ENCODE results near the gene FAM193A. TPM values are rescaled to one million over a fixed set of nuclear protein-coding genes. Genes with fewer than 3 reads are reported as not detected.

Gene FAM193A, protein sequence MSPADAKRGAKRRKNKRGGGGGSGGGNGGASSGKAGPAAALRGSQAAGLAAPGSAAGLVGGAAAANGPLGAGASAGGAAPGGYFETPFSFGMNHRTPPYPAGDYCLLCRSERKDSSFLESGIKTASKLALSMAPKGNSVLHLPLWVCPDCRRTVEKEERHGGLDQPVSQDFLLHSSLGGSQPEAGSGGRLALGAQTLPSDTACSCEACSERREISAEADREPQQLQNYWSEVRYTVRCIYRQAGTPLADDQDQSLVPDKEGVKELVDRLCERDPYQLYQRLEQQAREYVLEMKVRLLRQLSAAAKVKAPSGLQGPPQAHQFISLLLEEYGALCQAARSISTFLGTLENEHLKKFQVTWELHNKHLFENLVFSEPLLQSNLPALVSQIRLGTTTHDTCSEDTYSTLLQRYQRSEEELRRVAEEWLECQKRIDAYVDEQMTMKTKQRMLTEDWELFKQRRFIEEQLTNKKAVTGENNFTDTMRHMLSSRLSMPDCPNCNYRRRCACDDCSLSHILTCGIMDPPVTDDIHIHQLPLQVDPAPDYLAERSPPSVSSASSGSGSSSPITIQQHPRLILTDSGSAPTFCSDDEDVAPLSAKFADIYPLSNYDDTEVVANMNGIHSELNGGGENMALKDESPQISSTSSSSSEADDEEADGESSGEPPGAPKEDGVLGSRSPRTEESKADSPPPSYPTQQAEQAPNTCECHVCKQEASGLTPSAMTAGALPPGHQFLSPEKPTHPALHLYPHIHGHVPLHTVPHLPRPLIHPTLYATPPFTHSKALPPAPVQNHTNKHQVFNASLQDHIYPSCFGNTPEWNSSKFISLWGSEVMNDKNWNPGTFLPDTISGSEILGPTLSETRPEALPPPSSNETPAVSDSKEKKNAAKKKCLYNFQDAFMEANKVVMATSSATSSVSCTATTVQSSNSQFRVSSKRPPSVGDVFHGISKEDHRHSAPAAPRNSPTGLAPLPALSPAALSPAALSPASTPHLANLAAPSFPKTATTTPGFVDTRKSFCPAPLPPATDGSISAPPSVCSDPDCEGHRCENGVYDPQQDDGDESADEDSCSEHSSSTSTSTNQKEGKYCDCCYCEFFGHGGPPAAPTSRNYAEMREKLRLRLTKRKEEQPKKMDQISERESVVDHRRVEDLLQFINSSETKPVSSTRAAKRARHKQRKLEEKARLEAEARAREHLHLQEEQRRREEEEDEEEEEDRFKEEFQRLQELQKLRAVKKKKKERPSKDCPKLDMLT (N-terminal part only)
- polyA plus RNA-seq: 1 to 10 TPM in 1 of 3 donors, under 1 TPM in 2; 0.03 to 4.8 (median 0.94) TPM

DNA sequence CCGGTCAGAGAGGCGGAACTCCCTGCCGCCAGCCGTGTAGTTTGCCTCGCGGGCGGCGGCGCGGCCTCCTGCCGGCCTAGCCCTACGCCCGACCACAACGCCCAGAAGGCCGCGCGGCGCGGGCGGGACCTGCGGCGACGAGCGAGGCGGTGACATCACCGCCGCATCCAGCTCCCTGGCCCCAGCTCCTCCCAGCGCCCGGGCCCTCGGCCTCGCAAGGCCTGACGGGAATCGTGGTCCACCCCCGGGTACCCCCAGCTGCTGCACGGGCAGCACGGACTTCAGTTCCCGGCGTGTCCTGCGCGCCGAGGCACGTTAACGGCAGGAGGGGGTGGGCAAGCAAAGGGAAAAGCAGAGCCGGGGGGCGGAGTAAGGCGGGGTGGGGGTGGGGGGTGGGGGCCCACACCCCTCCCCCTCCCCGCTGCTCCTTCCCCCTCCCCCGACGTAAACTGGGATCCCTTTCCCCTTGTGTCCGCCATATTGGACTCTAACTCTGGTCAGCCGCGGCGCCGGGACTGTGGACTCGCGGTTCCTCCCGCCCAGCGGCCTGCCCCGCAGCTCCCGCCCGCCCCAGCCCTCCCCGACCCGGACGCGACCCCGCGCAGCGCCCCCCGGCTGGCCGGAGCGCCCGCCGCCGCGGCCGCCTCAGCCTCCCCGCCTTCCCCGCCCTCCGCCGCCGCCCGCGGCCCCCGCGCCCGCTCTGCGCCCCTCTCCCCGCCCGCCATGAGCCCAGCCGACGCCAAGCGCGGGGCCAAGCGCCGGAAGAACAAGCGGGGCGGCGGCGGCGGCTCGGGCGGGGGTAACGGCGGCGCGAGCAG, at the start of gene FAM193A:
TSS of gene FAM193A (plus strand) at position 455 of the 818 bp plus-strand sequence. CDS start at position 724, 269 bp downstream.
- H3K36me3 Mint-ChIP-seq: no peaks in the 10 kb centered on the region
- peak within 1 kb of the TSS; percentile 83 to 97 (median 92) for H3K27ac Mint-ChIP-seq
- peaks cover 2 to 13% (median 7%) of the 10 kb centered on the region in 3 donors for H3K27me3 Mint-ChIP-seq (ENCODE audit: low read depth in 3 of 3)
- no peaks in the 10 kb centered on the region for H3K9me3 Mint-ChIP-seq
- H3K4me3 Mint-ChIP-seq: peak within 1 kb of the TSS; percentile 88 to 93 (median 90)
- H3K4me1 Mint-ChIP-seq: peaks cover 18 to 29% of the 10 kb centered on the region in 2 donors
- peak; percentile 99 for DNase-seq

DNA sequence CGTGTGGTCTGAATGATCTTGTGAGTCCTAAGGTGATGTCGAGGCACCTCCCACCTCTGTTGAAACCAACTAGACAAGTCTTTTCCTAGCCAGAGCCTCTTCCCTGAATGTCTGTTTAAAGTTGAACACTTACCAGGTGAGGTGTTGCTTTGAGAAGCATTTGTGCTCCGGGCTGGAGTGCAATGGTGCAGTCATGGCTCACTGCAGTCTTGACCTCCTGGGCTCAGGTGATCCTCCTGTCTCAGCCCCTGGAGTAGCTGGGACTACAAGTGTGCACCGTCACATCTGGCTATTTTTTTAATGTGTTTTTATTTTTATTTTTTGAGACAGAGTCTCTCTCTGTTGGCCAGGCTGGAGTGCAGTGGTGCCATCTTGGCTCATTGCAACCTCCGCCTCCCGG, 49.5 kb upstream of the FAM193A start:
- peaks cover 2 to 4% (median 4%) of the 10 kb centered on the region in 3 donors for H3K27me3 Mint-ChIP-seq (ENCODE audit: low read depth in 3 of 3)

DNA sequence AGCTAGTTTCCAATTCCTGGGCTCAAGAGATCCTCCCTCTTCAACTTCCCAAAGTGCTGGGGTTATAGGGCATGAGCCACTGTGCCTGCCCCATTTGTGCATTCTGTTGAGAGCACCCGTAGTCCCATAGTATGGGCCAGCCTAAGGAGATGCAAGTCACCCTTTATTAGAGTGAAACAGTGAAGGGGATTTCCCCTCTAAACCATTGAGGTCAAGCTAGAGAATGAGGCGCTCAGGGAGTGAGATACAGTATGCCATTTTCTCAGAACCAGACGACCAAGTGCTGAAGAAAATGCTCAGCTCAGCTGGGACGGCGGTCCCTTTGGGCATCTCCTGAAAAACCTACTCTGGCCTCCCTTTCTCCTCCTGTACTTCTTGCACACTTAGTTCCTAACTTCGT, 48.8 kb upstream of the FAM193A start:
- Mint-ChIP-seq H3K27me3 (ENCODE audit: low read depth in 3 of 3) (peaks cover 0 to 5% (median 4%) of the 10 kb centered on the region in 3 donors), H3K36me3 (peaks cover 8 to 19% (median 15%) of the 10 kb centered on the region in 3 donors), H3K4me3 (peak overlapping the region; percentile 9 to 67 (median 51)), H3K27ac (peak overlapping the region; percentile 60 to 86 (median 80)), H3K4me1 (peaks cover 75 to 84% of the 10 kb centered on the region in 2 donors), H3K9me3 (no peaks in the 10 kb centered on the region)
- DNase-seq: peak; percentile 12 to 28 (median 19)

More for the DNA sequence above, 49.5 kb upstream of the FAM193A start:
- no peaks in the 10 kb centered on the region for H3K9me3 Mint-ChIP-seq
- H3K4me1 Mint-ChIP-seq: peaks cover 77 to 86% of the 10 kb centered on the region in 2 donors
- H3K36me3 Mint-ChIP-seq: peaks cover 8 to 16% (median 12%) of the 10 kb centered on the region in 3 donors
- DNase-seq: no peak
- H3K4me3 Mint-ChIP-seq: peak overlapping the region in 4 of 5 donors; percentile 38 to 74 (median 56)
- H3K27ac Mint-ChIP-seq: peak overlapping the region; percentile 75 to 94 (median 86)

DNA sequence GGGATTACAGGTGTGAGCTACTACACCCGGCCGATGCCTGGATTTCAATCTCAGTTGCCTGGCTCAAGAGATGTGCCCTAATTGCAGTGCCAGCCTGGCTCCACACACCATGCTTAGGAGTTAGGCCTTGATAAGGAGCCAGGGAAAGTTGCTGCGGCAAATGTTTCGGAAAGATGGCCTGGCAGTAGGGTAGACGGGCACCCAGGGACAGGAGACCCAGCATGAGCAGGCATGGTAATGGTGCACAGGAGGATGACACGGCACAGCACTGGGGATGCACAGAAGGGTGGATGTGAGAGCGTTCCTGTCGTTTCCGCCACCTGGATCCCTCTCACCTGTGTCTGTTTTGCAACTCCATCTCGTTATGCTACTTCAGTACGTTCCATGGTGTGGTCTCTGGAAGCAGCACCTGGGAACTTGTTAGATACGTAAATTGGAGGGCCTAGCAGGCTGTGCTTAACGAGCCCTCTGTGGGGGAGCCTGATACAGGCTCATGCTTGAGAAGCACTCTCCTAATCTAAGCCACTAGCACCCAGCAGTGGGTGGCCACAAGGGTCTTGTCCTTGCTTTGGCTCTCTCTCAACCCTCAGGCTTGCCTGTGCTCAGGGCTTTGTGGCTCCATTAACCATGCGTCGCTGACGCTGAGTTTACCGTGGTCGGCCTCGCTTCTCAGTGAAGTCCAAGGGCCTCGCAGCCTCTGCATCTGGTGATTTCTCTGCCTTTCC, 47.2 kb upstream of the FAM193A start:
- Mint-ChIP-seq H3K27ac (peak overlapping the region in 4 of 6 donors; percentile 34 to 78 (median 55)), H3K4me1 (peaks cover 67 to 78% of the 10 kb centered on the region in 2 donors), H3K27me3 (ENCODE audit: low read depth in 3 of 3) (peaks cover 3 to 6% (median 4%) of the 10 kb centered on the region in 3 donors), H3K36me3 (peaks cover 11 to 26% (median 20%) of the 10 kb centered on the region in 3 donors), H3K4me3 (no peak overlapping the region), H3K9me3 (no peaks in the 10 kb centered on the region)
- DNase-seq: no peak

DNA sequence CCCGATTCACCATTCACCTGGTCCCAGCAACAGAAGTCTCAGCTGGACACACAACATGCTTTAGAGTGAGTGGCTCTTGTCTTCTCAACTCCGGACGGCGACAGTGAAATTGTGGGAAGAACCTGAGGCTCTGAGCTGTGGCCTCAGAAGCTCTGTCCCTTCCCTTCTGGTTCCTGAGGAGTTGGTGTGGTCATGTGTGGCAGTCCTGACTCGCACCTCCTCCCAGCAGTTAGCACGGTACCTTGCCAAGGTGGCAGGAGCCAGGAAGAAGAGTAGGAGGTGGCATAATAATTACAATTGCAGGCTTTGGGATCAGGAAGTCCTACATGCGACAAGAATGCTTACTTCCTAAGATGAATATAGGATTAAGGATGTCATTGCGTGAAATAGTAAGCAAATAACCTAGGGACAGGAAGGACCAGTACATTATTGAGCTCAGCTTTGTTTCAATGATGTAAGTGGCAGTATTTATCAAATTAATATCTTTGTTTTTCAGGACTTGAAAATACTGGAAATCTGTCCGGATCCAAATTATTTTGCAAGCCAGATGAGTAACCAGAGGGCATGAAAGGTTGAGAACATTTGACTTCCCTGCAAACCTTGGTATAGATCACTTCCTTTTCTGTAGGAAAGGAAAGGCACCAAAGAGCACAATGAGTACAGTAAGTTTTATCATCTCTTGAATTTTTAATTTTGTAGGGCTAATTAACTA, 46.5 kb upstream of the FAM193A start:
- Mint-ChIP-seq H3K4me3 (no peak overlapping the region), H3K9me3 (no peaks in the 10 kb centered on the region), H3K27me3 (ENCODE audit: low read depth in 3 of 3) (peaks cover 4 to 6% (median 4%) of the 10 kb centered on the region in 3 donors), H3K27ac (peak overlapping the region in 5 of 6 donors; percentile 1 to 78 (median 40)), H3K36me3 (peaks cover 11 to 26% (median 20%) of the 10 kb centered on the region in 3 donors), H3K4me1 (peaks cover 60 to 71% of the 10 kb centered on the region in 2 donors)
- no peak for DNase-seq

DNA sequence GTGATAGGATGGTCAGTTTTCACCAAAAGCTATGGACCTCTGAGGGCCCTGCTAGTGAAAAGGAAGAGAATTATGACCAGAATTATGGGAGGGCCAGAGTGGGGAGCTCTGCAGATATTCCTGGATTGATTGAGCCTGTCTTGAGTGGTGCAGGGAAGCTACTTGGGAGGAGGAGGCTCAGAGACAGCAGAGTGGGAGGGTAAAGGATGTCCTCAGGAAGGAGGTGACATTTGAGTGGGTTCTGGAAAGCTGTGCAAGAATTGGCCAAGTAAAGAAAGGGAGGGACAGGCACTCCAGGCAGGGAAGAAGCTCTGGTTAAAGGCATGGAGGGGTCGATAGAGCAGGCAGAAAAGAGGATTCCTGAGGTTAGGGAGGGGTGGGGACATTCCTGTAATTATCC, 43.5 kb upstream of the FAM193A start:
- peaks cover 11 to 40% (median 20%) of the 10 kb centered on the region in 3 donors for H3K36me3 Mint-ChIP-seq
- H3K4me3 Mint-ChIP-seq: no peak overlapping the region
- peaks cover 4 to 9% (median 4%) of the 10 kb centered on the region in 3 donors for H3K27me3 Mint-ChIP-seq (ENCODE audit: low read depth in 3 of 3)
- no peaks in the 10 kb centered on the region for H3K9me3 Mint-ChIP-seq
- no peak for DNase-seq
- peak overlapping the region in 4 of 6 donors; percentile 41 to 65 (median 57) for H3K27ac Mint-ChIP-seq
- peaks cover 34 to 65% of the 10 kb centered on the region in 2 donors for H3K4me1 Mint-ChIP-seq

DNA sequence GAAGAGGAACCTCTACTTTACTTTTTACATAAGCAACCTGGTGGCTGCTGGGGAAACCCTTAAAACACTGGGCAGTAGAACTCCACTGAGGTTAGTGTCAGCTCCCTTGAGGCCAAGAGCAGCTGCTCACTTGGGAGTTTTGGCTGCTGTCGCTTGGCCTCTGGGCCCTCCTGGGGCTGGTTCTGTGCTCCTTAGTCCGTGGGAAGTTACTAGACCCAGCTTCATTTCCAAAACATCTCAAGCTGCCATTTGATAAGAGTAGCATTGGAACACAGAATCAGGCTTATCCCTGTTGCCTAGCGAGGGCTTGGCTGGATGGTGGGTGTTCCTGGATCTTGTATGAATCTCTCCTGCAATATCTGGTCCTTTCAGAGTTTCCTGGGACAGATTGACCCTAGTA, 41.5 kb upstream of the FAM193A start:
- Mint-ChIP-seq H3K9me3 (no peaks in the 10 kb centered on the region), H3K36me3 (peaks cover 11 to 42% (median 19%) of the 10 kb centered on the region in 3 donors), H3K27me3 (ENCODE audit: low read depth in 3 of 3) (peaks cover 4 to 7% (median 4%) of the 10 kb centered on the region in 3 donors), H3K27ac (peak overlapping the region in 1 of 6 donors; percentile 72), H3K4me3 (no peak overlapping the region), H3K4me1 (peaks cover 18 to 48% of the 10 kb centered on the region in 2 donors)
- DNase-seq: no peak

DNA sequence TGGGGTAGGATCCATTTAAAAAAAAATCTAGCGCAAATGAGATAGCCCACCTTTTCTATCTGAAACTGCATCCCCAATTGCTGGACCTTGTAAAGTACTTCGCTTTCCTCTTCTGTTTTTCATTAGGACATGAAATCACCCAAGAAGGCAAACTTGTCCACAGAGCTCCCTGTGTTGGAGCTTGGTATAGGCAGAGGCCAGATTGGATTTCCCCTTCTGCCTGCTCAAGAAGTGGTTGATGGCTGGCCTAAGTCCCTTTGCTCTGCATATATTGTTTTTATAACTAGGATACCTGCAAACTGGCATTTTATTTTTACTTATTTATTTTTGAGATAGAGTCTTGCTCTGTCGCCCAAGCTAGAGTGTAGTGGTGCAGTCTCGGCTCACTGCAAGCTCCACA, 39.1 kb upstream of the FAM193A start:
- Mint-ChIP-seq H3K9me3 (no peaks in the 10 kb centered on the region), H3K27ac (no peak overlapping the region), H3K4me1 (peaks cover 20 to 48% of the 10 kb centered on the region in 2 donors), H3K27me3 (ENCODE audit: low read depth in 3 of 3) (peaks cover 0 to 10% (median 4%) of the 10 kb centered on the region in 3 donors), H3K36me3 (peaks cover 8 to 40% (median 12%) of the 10 kb centered on the region in 3 donors), H3K4me3 (no peak overlapping the region)
- no peak for DNase-seq

DNA sequence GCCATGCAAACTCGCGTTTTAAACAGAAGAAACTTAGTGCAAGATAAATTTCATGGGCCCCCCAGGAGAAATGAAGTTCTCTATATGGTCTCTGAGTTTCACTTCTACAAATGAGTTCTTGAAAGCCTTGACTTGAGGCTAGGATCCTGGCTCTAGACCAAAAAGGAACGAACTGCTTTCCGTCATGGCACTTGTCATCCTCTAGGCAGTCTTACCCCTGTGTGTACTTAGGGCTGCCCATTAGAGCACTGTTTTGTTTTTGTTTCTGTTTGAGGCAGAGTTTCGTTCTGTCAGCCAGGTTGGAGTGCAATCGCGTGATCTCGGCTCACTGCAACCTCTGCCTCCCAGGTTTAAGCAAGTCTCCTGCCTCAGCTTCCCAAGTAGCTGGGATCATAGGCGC, 38.5 kb upstream of the FAM193A start:
- H3K36me3 Mint-ChIP-seq: peaks cover 6 to 34% (median 7%) of the 10 kb centered on the region in 3 donors
- H3K4me3 Mint-ChIP-seq: no peak overlapping the region
- no peaks in the 10 kb centered on the region for H3K9me3 Mint-ChIP-seq
- peaks cover 0 to 8% (median 4%) of the 10 kb centered on the region in 3 donors for H3K27me3 Mint-ChIP-seq (ENCODE audit: low read depth in 3 of 3)
- peaks cover 14 to 42% of the 10 kb centered on the region in 2 donors for H3K4me1 Mint-ChIP-seq
- H3K27ac Mint-ChIP-seq: peak overlapping the region in 1 of 6 donors; percentile 18
- no peak for DNase-seq

DNA sequence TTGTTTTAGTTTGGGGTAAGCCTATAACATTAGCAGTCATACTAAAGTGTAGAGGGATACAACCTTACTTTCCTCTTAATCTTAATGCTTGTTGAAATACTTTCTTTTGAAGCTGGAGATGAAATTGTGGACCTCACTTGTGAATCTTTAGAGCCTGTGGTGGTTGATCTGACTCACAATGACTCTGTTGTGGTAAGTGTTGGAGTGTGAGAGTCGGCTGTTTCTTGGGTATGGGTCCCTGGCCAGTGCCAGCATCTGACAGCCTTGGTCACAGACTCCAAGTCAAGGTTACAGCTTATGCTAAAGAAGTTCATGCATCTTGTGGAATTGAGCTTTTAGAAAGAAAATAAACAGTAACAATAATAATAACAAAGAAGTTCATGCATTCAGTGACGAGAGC, 35.9 kb upstream of the FAM193A start:
- H3K27ac Mint-ChIP-seq: peak overlapping the region in 4 of 6 donors; percentile 17 to 62 (median 28)
- H3K36me3 Mint-ChIP-seq: peaks cover 4 to 35% (median 4%) of the 10 kb centered on the region in 3 donors
- H3K4me3 Mint-ChIP-seq: no peak overlapping the region
- H3K4me1 Mint-ChIP-seq: peaks cover 8 to 32% of the 10 kb centered on the region in 2 donors
- no peaks in the 10 kb centered on the region for H3K9me3 Mint-ChIP-seq
- H3K27me3 Mint-ChIP-seq (ENCODE audit: low read depth in 3 of 3): peaks cover 0 to 5% (median 0%) of the 10 kb centered on the region in 3 donors
- no peak for DNase-seq

DNA sequence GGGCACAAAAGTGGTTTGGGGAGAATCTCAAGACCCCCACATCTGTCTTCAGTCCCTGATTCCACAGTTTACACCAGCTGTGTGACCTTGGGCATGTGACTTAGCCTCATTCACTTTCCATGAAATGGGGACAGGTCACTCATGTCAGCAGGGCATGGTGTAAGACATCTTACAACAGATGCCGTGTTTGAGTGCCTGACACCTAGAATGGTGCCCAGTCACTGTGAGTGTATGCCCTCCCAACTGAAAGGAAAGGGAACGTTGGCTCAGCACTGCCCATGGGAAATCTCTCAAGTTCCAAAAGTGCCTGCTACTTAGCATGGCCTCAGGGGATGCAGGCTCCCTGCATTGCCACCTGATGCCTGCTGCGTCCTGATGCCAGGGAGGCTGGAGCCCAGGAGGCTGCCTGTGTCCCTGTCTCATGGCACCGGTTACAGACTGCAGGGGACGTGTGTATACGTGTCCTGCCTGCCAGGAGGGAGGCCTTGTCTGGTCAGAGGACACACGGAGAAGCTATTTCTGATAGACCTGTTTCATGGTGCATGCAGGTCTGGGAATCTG, 35.3 kb upstream of the FAM193A start:
- DNase-seq: no peak
- Mint-ChIP-seq H3K4me3 (no peak overlapping the region), H3K36me3 (peaks cover 4 to 32% (median 4%) of the 10 kb centered on the region in 3 donors)

More for the DNA sequence above, 35.3 kb upstream of the FAM193A start:
- peaks cover 0 to 4% (median 0%) of the 10 kb centered on the region in 3 donors for H3K27me3 Mint-ChIP-seq (ENCODE audit: low read depth in 3 of 3)
- peaks cover 8 to 27% of the 10 kb centered on the region in 2 donors for H3K4me1 Mint-ChIP-seq
- H3K9me3 Mint-ChIP-seq: no peaks in the 10 kb centered on the region
- H3K27ac Mint-ChIP-seq: peak overlapping the region in 4 of 6 donors; percentile 18 to 78 (median 46)

Measured in immature natural killer cell (primary cell).